Ovary (tissue), 9 donors: ENCODE data around the gene AOAH. TPM values are rescaled to one million over a fixed set of nuclear protein-coding genes. Genes with fewer than 3 reads are reported as not detected.

Experiments
- DNase-seq, 5 donors: peaks; one replicate each; pipeline ENCODE4 v3.0.0-alpha.2; 2019 to 2020
- H3K27ac ChIP-seq, 2 donors: fragments of 200-600 bp; one replicate each; pipeline versions ENCODE4 v1.5.1 to v1.8.0; 2019 to 2022
- H3K27me3 ChIP-seq: fragments of 200-600 bp; one replicate; pipeline ENCODE4 v1.8.0; 2022
- H3K36me3 ChIP-seq: fragments of 200-600 bp; sonication (generic); one replicate; pipeline ENCODE4 v1.5.1; 2019
- H3K4me1 ChIP-seq: one replicate; pipeline ENCODE4 v1.8.1; 2013; ENCODE audit warnings: mild to moderate bottlenecking, moderate library complexity; ENCODE audit not compliant: insufficient read depth
- H3K4me3 ChIP-seq: fragments of 200-600 bp; sonication (generic); one replicate; pipeline ENCODE4 v1.5.1; 2017
- H3K9me3 ChIP-seq, 2 donors: fragments of 200-600 bp in 1 of 2; sonication (generic) in 1 of 2; one replicate each; pipeline versions ENCODE4 v1.5.1 to v1.8.1; 2013 to 2019; ENCODE audit warnings: mild to moderate bottlenecking in 1 of 2, moderate library complexity in 1 of 2
- CTCF ChIP-seq, 3 donors: fragments of 450-650 bp in 2 of 3; fragments of 200-600 bp in 1 of 3; IDR thresholded peaks; one replicate each; pipeline versions ENCODE4 v1.5.1 to v1.8.0; 2016 to 2022; ENCODE audit warnings: antibody characterized with exemption in 3 of 3, mild to moderate bottlenecking in 1 of 3
- EP300 ChIP-seq: sonication (generic); formaldehyde crosslinking; IDR thresholded peaks from one replicate; pipeline ENCODE4 v1.6.1; 2017; ENCODE audit warnings: antibody characterized with exemption
- POLR2A ChIP-seq: fragments of 450-650 bp; IDR thresholded peaks from one replicate; pipeline ENCODE4 v1.6.1; 2017; ENCODE audit warnings: antibody characterized with exemption, mild to moderate bottlenecking, moderate library complexity
- WGBS, 3 donors: extraction: QIAGEN DNeasy Blood & Tissue Kit in 1 of 3; methylation state at CpG; one replicate each; pipeline versions ENCODE4 v1.1.5 to v1.1.7; 2013 to 2017; 5-methylcytosine and 5-hydroxymethylcytosine counted together
- intact Hi-C, 4 donors: fragments of 100-400 bp; cut with DNase I; formaldehyde crosslinking; loops; one replicate each; pipeline versions ENCODE4 v1.11.0 to v1.15.1; 2022 to 2023
- polyA plus RNA-seq, 2 donors: library from polyadenylated mRNA; stranded (reverse); fragments of 200-250 nt in 1 of 2; fragments of 350-450 nt in 1 of 2; fragmentation: Illumina TruSeq in 1 of 2; extraction: RNeasy Lipid Tissue Mini Kit (QIAGEN cat#74804) in 1 of 2; gene quantifications; one replicate each; pipeline ENCODE4 v1.2.3, GENCODE V29; 2013 to 2014
- total RNA-seq, 7 donors: library from RNA; depleted of rRNA in 2 of 7; stranded (reverse); fragments of >200 nt in 2 of 7; fragmentation: NEBNext Ultra II Directional in 3 of 7; extraction: Animal tissue kit (Norgen Biotek cat#: 25700) in 3 of 7; gene quantifications; one replicate each; pipeline versions ENCODE4 v1.1.0 to v1.2.4, GENCODE V29; 2016 to 2023
- donor health status: DM: no; HTN: no; CAD: no; lungs with moderate emphysema.
- donor health status: DM: no; HTN: no; CAD: no.
- donor health status: Bipolar disorder and iron deficiency.
- donor health status: DM: yes; HTN: yes; CAD: no.
- donor health status: DM: no; HTN: no; CAD: no.
- donor health status: DM: yes; HTN: yes; CAD: no.

AOAH gene
- total and polyA plus RNA-seq, 9 donors = 0.83 to 14.0 (median 4.8) TPM

GRCh38 chr7:36684954-36685353 is 39.3 kb downstream of the AOAH start:
- Histone ChIP-seq H3K4me3 (no peak overlapping the region), H3K9me3 (no peaks in the 10 kb centered on the region), H3K27me3 (no peaks in the 10 kb centered on the region), H3K4me1 (no peaks in the 10 kb centered on the region), H3K27ac (no peak overlapping the region), H3K36me3 (no peaks in the 10 kb centered on the region)
- TF ChIP-seq CTCF (IDR thresholded peaks at IDR 0.05) = no peak
- TF ChIP-seq EP300 = no peak
- no peak for TF ChIP-seq POLR2A
- WGBS, 3 donors = 24 to 43% (median 39%) methylated on average over 3 of the region's 3 CpGs
- DNase-seq = no peak
- intact Hi-C loops = no loop called here

- WGBS, 3 donors = 94 to 98% (median 95%) methylated on average over 4 of the region's 4 CpGs
- DNase-seq = no peak
- intact Hi-C loops = no loop called here
- H3K4me1 ChIP-seq = no peaks in the 10 kb centered on the region
- no peak overlapping the region for H3K27ac ChIP-seq
- no peaks in the 10 kb centered on the region for H3K36me3 ChIP-seq
- H3K27me3 ChIP-seq = no peaks in the 10 kb centered on the region
- H3K9me3 ChIP-seq = no peaks in the 10 kb centered on the region
- TF ChIP-seq EP300 (no peak), CTCF (IDR thresholded peaks at IDR 0.05) (no peak), POLR2A (no peak)
- H3K4me3 ChIP-seq = no peak overlapping the region
Observed at GRCh38 chr7:36683695-36684357, 40.5 kb downstream of the AOAH start.

GRCh38 chr7:36683111-36683510 is 41.2 kb downstream of the AOAH start:
- Histone ChIP-seq H3K27ac (no peak overlapping the region), H3K9me3 (no peaks in the 10 kb centered on the region), H3K4me1 (no peaks in the 10 kb centered on the region), H3K4me3 (no peak overlapping the region), H3K36me3 (no peaks in the 10 kb centered on the region), H3K27me3 (no peaks in the 10 kb centered on the region)
- intact Hi-C loops = no loop called here
- TF ChIP-seq EP300 (no peak), CTCF (IDR thresholded peaks at IDR 0.05) (no peak), POLR2A (no peak)
- 53 to 67% (median 57%) methylated on average over 1 of the region's 1 CpG for WGBS, 3 donors
- no peak for DNase-seq

GRCh38 chr7:36682102-36682501 is 42.2 kb downstream of the AOAH start:
- WGBS, 3 donors = 59 to 73% (median 62%) methylated on average over 2 of the region's 2 CpGs

More at GRCh38 chr7:36682102-36682501, 42.2 kb downstream of the AOAH start:
- Histone ChIP-seq H3K9me3 (no peaks in the 10 kb centered on the region), H3K4me1 (no peaks in the 10 kb centered on the region), H3K27ac (no peak overlapping the region), H3K4me3 (no peak overlapping the region), H3K27me3 (no peaks in the 10 kb centered on the region), H3K36me3 (no peaks in the 10 kb centered on the region)
- TF ChIP-seq CTCF (IDR thresholded peaks at IDR 0.05) (no peak), EP300 (no peak)
- no peak for DNase-seq
- intact Hi-C loops = no loop called here
